Stimulated activated CD8-positive, alpha-beta memory T cell treated with anti-CD3 and anti-CD28 coated beads, Interleukin-2, amount 100 ng/mL, for 48 hours (primary cell): ENCODE measurements around the gene PIEZO2.
"Not testable (repeated sequence)": the region's sequence is repeated elsewhere in the genome, so short reads cannot be mapped to it uniquely, and the experiment has no call there.

Experiments used
- DNase-seq, 2 donors: peaks; one replicate each; pipeline ENCODE4 v3.0.0-alpha.2; 2020; ENCODE audit warnings: low read depth in 2 of 2

The PIEZO2 gene

DNA sequence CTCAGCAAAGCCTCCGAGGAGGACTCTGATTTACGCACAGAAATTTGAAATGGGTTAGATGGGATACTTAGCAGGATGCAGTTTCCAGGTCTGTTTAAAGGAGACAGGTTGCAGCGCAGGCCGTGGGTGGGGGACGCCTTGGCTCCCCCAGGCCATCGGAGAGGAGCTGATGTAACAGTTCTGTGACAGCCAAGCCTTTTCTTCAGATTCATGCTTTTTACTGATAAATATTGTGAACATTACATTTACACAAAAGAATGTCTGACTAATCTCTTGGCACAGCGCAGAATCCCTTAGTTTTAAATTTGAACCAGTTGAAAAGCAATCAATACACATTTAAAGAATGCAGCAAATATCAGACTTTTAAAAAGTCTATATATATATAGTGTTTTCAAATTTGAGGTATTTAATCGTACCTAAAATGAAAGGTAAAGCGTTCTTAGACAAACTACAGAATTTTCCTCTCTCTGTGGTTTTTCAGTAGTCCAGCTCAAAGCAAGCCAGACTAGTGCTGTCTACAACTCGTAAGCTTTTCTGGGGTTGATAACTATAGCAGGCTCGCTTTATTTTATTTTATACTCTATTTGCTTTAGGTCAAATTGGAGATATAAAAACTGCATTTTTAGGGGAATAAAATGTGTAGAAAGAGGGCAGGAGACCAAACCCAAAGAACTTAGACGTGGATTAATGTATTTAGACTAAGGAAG is 221.9 kb downstream of the PIEZO2 start:
- no peak for DNase-seq

DNA sequence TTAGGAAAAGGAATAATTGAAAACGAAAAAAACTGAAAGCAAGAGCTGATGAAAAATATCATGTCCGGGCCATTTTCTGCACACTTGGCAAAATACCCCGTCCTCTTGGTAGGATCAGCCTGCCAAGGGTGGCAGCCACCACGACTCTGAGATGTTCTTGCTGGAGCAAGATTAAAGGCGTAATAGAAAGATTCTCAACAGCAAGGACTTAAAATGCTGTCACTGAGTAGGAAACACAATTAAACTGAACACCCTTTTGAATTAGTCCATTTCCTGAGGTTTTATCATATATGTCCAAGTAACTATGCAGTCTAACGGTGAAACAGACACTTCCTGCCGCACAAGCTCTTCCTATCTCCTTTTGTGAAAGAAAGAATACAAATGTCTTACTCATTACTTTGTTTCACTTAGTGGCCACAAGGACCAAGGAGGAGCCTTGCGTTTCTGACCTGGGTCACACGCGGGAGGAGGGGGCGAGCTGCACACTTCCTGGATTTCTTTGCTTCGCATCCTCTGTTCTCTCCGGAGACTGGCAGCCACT is 222.7 kb downstream of the PIEZO2 start:
- no peak for DNase-seq

DNA sequence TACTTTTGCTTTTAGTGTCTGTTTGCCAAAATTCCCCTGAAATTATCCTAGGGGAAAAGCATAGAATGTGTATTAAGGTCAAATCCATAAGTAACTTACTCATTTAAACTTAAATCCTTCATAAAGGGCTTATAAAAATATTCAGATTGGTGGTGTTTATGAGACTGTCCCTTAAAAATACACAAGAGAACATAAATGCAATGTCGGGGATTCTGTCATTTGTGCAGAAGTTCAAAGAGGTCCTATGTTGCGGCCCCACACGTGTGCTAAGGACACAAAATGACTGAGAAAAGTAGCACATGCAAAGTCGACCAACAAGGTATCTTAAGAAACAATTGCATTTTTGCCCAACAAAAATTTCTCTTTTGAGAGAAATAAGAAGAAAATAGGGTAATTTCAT is 225.1 kb downstream of the PIEZO2 start:
- no peak for DNase-seq

DNA sequence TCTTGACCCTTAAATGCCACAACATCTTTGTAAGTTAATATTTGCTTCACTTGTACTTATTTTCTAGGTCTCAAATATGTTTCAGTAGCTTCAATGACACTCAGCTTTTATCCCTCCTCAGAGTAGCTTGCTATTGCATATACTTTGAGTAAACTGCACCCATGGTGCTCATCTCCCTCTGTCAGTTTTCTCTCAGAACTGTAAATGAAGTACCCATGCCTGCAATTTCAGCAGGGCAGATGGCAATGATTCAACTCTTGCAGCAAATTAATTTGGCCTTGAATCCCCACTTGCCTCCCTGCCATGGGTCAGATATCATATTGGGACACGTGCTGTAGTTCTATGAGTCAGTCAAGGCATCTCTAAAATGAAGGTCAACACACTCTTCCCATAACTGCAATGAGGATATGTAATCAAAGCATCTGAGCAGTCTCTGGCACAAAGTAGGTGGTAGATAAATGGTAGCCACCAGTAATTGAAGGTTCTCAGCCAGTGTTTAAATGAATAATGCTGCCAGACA is 225.8 kb downstream of the PIEZO2 start:
- no peak for DNase-seq

DNA sequence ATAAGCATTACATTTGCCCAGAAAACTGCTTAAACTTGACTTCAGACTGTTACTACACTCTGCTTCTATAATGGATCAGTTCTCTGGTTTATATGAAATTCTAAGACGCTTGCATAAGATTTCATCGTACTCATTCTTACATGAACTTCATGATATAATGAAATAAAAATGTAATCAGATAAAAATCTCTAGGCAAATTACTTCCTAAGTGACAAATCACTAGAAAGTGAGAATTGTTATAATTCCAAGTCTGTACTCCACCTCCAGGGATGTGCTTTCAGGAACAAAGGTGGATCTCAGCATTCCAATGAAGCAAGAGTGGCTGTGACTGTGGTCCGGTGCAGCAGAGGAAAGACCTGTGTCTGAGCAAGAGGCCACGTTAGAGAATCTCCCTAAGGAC is 226.2 kb downstream of the PIEZO2 start:
- DNase-seq: no peak

DNA sequence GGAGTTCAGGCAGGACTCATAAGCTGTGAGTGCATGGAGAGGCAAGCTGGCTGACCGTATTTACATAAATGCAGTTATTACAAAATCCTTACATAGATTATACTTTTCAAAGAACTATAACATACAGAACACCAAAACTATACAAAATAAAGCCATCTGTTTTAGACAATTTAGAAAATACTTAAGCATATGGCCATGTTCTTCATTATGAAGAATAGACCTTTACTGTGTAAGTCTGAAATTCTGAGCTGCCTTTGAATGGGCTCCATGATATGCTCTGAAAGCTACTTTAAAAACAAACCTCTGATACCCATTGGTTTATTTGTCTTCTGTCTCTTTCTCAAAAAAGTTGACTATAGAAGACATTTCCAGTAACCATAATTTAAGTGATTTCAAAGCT is 226.7 kb downstream of the PIEZO2 start:
- not testable (repeated sequence) for DNase-seq

DNA sequence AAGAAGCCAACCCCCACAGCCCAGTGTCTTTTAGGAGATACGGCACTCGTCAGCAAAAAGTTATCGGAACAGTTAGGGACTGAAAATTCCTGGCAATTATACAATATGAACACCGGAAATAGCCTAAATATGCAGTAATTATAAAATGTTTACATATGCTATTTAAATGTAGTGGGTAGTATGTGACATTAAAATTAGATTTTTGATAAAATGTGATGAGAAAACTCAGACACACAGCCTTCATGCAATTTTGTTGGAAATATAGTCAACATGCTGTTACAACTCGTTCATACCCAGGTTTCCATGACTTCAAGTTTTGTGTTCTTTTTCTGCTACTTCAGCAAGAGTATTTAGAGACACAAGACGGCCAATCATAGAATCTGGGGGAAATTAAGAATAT is 229.1 kb downstream of the PIEZO2 start:
- DNase-seq: not testable (repeated sequence)

DNA sequence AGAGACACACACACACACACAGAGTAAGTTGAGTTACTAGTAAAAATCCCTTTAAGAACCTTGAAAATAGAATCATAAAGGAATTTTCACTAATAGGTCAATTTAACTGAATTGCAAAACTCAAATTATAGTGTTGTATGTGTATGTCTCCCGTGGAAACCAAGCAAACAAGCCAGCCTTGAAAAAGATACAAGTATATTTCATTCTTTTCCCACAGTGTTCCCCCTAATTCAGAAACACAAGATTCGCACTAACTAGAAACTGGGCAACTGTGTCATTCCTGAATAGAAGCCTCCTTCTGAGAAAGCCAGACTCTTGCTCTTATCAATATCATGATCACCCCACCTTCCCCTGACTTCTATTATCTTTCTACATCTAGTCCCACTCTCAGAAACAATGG is 229.5 kb downstream of the PIEZO2 start:
- DNase-seq: no peak

DNA sequence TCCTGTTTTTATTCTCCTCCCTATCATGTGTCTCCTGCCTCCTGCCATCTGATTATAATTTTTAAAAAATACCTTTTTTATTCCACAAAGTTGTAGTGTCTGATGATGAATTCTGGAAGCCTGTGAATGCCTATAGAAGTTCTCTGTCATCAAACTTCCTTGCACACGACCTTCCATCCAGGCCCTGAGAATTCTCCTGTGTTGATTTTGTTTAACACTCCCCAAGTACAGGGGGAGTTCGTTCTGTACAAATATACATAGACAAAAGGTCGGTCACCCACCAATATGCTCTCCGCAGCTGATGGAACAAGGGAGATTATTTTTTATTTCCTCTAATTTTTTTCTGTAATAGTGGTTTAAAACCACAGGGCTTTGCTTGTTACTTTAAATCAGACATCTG is 232.5 kb downstream of the PIEZO2 start:
- DNase-seq: no peak

DNA sequence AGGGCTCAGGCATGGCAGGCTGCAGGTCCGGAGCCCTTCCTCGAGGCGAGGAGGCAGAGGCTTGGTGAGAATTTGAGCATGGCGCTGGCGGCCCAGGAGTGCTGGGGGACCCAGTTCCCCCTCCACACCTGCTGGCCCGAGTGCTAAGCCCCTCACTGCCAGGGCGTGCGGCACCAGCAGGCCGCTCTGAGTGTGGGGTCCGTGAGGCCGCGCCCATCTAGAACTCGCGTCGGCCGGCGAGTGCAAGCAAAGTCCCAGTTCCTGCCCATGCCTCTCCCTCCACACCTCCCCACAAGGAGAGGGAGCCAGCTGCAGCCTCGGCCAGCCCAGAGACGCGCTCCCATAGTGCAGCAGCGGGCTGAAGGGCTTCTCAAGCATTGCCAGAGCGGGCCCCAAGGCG is 233.0 kb downstream of the PIEZO2 start:
- DNase-seq: no peak

DNA sequence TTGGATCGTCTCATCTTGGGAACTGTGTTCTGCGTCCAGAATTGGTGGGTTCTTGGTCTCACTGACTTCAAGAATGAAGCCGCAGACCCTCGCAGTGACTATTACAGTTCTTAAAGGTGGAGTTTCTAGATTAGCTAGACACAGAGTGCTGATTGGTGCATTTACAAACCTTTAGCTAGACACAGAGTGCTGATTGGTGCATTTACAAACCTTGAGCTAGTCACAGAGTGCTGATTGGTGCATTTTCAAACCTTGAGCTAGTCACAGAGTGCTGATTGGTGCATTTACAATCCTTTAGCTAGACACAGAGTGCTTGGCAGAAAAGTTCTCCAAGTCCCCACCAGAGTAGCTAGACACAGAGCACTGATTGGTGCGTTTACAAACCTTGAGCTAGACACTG is 233.6 kb downstream of the PIEZO2 start:
- not testable (repeated sequence) for DNase-seq

DNA sequence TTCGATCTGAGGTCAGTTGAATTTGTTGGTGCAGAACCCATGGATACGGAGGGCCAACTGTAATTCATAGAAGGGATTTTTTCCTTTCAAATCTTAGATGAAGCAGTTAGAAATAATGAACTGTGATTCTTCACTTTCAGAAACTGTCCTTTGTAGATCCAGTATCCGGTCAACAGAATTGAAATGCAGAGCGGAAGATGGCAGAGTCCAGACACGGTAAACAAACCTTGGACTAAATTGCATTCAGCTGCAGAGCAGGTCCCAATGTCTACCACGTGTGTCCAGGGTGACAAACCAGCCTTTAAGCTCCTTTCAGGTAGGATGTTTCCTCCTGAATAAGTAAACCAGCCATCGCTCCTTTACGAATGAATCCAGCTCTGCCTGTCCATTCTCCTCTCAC is 234.8 kb downstream of the PIEZO2 start:
- not testable (repeated sequence) for DNase-seq

DNA sequence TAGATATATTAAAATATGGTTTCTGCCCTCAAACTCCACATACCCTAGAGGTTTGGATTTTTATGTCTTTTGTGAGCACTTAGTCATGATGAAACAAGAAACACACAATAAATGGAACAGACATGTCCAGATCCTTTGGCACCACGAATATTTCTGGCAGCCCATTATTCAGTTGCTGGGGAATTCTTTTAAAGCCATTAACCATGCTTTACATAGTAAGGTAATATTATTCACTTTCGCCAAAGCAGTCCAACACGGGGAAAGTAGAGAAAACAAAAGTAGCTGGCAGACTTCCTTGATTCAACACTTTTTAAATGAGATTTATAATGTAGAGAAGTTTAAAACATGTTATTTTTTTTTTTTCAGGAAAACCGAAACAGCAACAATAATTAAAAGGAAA is 235.4 kb downstream of the PIEZO2 start:
- DNase-seq: no peak

DNA sequence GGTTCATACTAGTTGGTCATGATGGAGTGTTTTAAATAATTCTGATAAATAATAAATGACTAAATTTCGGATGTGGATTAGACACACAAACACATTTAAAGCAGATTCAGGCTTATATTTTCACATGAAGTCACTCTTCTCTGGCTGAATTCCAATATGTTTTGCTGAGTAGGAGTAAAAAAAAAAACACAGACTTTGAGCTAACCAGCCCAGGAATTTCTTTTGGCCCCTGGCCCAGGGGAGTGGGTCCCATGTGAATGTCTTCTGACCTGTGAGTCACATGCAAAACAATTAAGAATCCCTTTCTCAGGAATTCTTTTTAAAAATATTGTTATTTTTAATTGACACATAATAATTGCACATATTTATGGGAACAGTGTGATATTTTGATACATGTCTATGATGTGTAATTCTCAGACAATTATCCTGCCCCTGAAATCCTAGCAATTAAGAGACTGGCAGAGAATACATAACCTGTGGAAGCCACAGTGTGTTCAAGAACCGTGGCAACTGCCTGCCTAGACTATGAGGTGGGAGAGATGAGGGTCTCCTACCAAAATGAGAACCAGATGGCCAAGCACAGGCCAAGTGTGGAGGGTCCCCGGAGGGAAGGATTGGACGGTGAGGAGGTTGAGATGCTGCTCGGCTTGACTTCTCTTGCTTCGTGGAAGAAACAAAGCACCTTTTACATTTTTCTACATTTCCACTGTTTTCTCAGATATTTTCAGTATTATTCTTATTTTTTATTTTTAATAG is 236.4 kb downstream of the PIEZO2 start:
- no peak for DNase-seq

DNA sequence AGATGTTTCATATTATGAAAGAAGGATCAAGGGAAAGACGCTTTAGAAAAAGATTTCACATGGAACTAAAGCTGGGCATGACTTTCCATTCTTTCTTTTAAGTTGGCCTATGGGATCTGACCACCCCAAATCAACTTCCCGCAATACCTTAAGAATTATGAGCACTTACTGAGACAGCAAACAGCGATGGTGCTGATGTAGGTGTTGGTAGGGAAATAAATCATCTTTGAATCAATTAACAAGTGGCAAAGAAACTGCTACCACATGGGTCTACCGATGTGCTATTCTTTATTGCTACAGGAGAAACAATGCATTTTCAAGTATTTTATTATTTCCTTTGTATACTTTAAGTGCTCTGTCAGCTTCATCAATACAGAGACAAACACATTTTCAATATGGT is 239.6 kb downstream of the PIEZO2 start:
- DNase-seq: no peak

DNA sequence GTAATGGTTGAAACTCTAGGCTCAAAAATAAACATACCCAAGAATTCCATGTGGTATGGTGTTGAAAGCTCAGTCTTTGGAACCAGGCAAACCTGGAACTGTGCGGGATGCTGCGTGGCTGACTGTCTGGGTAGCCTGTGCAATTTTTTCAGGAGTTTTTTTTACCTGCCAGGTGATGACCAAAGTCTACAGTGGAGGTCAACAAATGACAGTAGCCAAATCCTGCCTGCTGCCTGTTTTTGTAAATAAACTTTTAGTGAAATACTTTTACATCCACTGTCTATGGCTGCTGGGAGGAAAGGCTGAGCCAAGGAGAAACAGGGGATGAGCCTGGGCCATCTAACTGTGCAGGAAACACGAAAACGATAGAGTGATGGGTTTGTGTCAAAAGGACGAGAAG is 240.6 kb downstream of the PIEZO2 start:
- no peak for DNase-seq

DNA sequence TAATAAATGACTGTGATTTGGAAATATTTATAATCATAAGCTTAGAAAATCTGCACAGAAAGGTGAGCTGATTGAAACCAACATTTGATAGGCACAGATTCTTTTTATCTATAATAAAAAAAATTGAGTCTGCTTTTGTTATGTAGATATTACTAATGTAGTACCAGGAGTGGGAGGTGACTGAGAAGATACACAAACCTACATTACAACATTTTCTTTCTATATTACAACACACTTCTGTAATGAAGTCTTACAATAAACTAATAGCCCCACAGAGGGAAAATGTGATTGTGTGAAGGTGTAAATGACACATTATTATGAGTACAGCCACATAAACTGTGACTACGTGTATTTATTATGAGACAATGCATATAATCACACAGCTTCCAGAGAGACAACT is 241.6 kb downstream of the PIEZO2 start:
- DNase-seq: no peak

DNA sequence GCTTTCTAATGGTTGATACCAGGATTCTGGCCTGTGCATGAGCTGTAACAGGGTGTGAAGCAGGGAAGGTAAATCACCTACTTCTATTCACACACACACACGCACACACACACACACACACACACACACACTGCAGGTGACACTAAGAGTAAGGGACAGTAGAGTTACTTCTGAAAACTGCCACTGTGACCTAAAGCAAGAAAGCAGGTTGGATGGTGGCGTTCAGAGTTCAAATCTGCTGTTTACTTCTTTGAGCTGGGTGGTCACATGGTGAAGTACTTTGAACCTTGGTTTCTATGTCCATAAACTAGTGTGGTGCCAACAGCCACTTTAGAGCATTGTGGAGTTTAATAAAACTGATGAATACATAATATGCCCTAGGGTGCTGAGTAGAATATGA is 248.0 kb downstream of the PIEZO2 start:
- DNase-seq: no peak

DNA sequence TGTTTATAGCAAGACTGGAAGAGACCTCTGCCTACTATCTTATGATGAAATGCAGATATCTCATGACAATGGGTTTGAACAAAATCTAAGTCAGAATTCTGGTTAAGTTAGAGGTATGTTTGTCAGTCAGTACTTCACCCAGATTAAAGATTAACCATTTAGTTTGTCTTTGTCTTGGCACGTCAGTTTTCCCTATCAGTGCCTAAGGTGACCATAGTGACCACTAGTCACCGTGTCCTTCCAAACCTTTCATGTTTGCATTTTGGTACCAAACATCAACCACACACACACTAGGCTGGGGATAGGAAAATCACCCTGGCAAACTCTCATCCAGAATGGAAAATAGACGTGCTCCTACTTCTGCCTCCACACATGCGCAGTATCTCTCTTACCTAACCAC is 248.9 kb downstream of the PIEZO2 start:
- no peak for DNase-seq

DNA sequence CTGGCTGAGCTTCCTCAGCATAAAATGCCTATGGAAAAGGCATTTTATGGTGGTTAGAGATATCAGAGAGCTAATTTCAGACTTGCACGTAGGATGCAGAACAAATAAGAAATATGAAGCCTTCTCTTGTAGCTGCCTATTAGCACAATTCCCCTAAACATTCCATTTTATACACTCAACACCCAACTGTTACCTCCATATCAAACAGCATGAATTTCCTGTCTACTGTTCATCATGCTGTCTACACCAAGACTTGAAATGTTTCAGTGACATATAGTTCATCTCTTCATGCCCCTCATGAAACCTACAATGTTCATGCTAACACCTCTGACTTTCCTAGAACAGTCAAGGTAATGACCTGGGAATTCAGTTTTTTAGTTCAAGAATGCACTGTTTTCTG is 249.9 kb downstream of the PIEZO2 start:
- DNase-seq: no peak

DNA sequence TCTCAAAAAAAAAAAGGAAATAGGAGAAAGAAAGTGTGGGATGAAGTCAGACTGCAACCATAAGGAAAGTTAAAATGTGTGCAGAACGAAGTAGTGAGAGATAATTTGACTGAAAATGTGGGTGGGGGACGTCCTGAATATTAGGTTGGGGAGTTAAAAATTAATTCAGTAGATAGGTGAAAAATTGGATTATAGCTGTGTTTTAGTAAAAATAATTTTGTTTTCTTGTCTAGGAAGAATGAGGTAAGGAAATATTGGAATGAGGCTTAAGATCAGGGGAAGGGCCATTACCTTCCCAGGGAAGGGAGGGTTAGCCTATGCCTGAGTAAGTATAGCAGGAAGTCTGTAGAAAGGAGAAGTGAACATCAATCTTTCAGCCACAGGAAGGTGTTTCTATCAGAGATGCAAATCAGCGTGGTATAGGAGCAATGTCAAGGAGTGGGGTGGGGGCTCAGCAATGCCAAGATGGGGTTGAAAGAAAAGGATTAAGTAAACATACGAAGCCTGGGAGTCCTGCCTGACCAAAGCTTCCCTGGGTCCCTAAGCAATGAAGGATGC is 250.9 kb downstream of the PIEZO2 start:
- DNase-seq: no peak

DNA sequence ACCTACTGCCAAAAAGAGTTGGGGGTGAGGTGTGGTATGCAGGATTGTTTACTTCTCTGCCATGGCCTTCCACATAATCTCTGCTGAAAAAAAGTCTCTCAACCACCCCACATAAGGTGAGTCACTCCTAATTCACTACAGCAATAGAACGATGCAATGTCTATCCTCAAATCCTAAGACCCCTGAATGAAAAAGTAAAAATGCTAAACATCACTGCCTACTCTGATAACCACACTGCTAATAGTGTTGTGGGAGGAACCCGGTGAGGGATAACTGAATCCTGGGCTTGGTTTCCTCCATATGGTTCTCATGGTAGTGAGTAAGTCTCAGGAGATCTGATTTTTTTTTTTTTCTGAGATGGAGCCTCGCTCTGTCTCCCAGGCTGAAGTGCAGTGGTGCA is 252.5 kb downstream of the PIEZO2 start:
- no peak for DNase-seq

DNA sequence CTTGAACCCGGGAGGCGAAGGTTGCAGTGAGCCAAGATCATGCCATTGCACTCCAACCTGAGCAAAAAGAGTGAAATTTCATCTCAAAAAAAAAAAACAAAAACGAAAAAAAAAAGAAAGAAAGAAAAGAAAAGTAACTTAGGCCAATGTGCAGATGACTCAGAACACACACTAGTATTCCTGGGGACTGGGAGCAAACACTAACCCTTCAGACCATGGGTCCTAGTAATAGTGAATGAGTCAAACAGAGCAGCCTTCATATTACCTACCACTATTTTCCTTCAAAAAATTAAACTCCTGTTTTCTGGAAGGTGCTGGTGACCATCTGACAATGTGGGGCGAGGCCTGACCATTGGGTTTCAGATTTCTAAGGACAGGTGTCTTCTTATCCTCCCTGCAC is 253.4 kb downstream of the PIEZO2 start:
- DNase-seq: no peak
